Fibroblast of skin of back (primary cell): ENCODE data around the gene ZCCHC7.
A peak's percentile ranks its signal among the peaks of the same experiment; 100 is the strongest.
"Not testable (repeated sequence)": the region's sequence is repeated elsewhere in the genome, so short reads cannot be mapped to it uniquely, and the experiment has no call there.

ENCODE experiments used
- DNase-seq: peaks from one replicate; pipeline ENCODE4 v3.0.0-alpha.2; 2013

Gene ZCCHC7

GRCh38 chr9:37300620-37301019 is 180.2 kb downstream of the ZCCHC7 start:
- peak; percentile 71 for DNase-seq

DNA sequence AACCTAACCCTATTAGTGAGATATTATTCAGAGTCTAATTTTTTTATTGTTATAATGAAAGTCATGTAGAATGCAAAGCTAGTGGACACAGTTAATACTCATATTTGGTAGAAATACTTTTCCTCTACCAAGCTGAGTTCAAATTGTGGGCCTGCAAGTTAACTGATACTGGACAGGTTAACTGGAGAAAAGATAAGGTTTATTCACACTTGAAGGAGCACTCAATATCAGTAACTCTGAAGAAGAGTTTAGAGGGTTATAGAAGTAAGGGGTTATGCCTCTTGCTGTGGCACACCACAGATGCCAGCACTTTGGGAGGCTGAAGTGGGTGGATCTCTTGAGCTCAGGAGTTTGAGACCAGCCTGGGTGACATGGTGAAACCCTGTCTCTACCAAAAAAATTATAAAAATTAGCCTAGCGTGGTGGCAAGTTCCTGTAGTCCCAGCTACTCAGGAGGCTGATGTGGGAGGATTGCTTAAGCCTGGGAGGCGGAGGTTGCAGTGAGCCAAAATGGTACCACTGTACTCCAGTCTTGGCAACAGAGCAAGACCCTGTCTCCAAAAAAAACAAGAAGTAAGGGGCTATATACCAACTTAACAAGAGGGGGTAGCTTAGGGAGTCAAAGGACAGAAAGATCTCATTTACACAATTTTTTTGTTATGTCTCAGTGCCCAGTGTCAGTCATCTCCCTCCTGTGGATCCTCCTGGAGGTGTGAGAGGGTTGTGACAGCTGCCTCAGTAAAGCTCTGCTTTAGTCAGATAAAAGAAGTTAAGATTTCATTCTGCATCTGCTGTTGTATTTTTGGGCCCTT is 180.9 kb downstream of the ZCCHC7 start:
- DNase-seq, result no peak

DNA sequence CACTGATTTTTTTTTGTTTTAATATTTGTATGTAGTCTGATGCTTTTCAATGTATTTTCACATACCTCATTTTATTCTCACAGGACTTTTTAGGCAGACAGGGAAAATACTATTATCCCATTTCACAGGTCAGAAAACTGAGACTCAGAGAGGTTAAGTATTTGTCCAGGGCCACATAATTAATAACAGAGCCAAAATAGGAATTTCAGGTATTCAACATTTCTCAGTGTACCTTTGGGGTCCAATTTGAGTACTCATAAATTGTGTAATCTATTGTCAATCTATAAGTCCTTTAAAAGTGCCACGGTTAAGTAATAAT is 181.4 kb downstream of the ZCCHC7 start:
- DNase-seq, result no peak

DNA sequence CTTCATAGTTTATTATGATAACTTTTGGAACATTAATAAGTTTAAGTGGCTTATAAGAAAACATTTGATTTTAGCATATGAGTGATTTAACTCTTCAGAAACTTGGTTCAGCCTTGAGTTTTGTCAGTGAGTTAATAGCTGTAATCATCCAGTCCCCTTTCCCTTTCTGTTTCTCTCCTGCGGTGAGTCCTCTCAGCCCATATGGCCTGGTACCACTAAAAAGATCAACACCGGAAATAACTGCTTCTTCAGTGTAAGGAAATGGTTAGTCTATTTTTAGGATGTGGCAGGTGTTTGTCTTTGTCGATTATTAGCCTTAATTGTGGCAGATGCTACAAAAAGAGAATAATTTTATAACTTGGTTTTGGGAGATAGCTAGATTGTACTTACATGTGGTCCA is 181.9 kb downstream of the ZCCHC7 start:
- DNase-seq, result peak; percentile 24

DNA sequence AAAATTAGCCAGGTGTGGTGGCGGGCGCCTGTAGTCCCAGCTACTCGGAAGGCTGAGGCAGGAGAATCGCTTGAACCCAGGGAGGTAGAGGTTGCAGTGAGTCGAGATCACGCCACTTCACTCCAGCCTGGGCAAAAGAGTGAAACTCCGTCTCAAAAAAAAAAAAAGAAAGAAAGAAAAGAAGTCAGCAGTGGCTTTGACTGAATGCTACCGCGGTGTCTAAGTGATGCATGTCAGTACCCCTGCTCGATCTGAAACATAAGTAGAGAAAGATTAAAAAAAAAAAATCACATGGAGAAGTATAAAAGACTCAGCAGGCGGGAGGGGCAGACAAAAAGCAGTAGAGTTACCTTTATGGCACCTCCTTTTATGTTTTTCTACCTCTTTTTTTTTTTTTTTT is 182.9 kb downstream of the ZCCHC7 start:
- not testable (repeated sequence) for DNase-seq

GRCh38 chr9:37309136-37309535 is 188.8 kb downstream of the ZCCHC7 start:
- DNase-seq, result no peak

GRCh38 chr9:37311938-37312708 is 191.7 kb downstream of the ZCCHC7 start:
- DNase-seq, result peak; percentile 69

DNA sequence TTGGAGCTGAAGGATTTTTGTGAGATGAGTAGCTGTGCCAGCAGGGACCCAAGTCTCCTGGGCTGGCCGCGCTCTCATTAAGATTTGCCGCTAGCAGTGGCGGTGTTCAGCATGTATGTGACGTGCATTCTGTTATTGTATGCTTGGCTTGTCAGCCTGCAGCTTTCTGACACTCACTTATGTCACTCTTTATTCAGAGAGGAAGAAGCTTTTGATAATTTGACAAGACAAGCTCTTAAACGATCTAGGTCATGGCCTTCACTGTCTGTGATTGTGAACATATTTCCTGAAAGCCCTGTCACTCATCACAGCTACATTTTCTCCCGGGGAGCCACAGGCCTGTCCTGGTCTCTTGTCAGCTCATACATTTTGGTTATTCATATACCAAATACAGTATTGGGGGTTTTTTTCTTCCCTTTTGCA is 203.9 kb downstream of the ZCCHC7 start:
- DNase-seq, result peak; percentile 83

DNA sequence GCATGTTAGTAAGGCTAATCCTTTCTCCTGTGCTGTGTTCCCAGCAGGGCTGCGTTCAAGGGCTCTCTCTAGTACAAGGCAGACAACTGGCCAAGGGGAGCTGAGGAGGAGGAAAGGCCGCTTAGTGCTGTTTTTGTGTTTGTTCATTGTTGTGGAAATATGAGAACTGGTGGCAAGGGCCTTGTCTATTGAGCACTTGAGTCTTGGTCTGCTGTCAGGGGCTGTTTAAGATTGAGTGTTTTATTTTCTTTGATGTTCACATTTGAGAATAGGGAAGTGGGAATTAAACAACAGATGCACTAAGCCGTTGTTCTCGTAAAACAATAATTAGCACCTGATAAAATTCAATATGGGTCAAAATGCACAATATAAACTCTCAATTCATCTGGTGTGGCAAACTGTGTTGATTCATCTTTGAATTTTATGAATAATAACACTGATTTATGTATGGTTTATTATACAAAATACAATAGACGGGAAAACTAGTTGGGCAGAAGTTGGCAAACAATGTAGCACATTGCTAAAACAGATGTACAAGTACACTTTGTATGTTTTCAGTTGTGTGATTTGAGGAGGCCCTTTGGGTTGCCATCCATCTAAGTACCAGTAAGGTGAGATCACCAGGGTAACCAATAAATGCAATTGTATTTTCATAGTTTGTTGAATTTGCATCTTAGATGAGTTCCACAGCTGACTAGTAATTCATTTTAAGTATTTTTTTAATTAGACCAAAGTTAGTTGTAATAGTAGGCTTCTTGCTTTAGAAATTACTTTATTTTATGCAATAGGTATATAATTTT is 204.5 kb downstream of the ZCCHC7 start:
- no peak for DNase-seq

GRCh38 chr9:37325778-37326177 is 205.4 kb downstream of the ZCCHC7 start:
- DNase-seq, result no peak

- no peak for DNase-seq
Observed at GRCh38 chr9:37327553-37327952, 207.2 kb downstream of the ZCCHC7 start.

- DNase-seq, result no peak
Observed at GRCh38 chr9:37328556-37329227, 208.3 kb downstream of the ZCCHC7 start.

DNA sequence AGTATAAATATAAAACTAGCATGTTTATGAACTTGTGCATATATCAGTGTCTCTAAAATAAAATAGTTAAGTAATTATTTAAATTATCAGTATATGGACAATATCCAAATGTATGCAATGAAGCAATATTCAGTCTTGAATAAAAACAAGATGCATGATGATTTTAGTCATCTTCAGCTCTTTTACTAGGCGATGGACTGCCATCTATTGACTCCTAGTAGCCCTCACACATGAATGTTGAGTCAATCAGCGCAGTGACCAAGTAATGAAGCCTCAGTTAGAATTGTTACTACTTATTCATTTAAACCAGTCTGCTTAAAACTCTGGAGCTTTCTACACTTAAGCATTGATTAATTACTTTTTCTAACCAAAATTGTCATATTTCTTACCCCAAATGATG is 209.2 kb downstream of the ZCCHC7 start:
- peak; percentile 54 for DNase-seq

DNA sequence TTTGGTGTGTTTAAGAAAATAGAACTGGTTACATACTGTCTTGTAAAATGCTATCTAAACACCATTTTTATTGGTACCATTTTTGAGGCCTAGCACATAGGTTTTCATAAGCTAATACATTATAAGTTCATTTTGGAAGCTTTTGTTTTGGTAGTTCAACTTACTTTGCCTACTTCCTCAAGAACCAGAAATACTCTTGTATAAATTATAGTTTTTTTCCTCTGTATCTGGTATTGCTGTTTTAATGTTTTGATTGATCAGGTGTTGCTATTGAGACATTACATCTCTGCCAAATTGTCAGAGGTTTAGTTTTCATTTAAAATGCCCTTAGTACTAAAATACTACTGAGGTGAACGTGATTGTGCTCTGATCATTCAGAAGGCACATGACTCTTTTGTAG is 211.5 kb downstream of the ZCCHC7 start:
- no peak for DNase-seq

DNA sequence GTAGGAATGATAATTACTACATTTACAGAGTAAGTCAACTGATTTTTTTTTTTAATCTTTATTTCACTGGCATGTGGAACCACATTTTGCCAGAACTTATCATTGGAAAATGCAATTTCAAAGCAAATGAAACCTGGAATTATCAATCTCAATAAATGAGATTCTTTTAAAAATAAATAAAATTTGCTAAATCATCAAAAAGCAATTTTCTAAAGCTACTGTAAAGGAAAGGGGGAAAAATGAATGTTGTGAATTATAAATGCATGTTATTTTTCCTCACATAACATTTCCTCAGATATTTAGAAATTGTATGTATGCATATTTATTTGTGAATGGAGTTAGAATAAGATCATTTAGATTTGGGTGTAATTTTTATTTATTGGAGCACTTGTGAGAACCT is 212.2 kb downstream of the ZCCHC7 start:
- DNase-seq, result no peak

GRCh38 chr9:37333288-37333687 is 212.9 kb downstream of the ZCCHC7 start:
- DNase-seq, result no peak

- DNase-seq, result no peak
Observed at GRCh38 chr9:37335238-37335637, 214.9 kb downstream of the ZCCHC7 start.

- DNase-seq, result no peak
Observed at GRCh38 chr9:37336150-37336549, 215.8 kb downstream of the ZCCHC7 start.

DNA sequence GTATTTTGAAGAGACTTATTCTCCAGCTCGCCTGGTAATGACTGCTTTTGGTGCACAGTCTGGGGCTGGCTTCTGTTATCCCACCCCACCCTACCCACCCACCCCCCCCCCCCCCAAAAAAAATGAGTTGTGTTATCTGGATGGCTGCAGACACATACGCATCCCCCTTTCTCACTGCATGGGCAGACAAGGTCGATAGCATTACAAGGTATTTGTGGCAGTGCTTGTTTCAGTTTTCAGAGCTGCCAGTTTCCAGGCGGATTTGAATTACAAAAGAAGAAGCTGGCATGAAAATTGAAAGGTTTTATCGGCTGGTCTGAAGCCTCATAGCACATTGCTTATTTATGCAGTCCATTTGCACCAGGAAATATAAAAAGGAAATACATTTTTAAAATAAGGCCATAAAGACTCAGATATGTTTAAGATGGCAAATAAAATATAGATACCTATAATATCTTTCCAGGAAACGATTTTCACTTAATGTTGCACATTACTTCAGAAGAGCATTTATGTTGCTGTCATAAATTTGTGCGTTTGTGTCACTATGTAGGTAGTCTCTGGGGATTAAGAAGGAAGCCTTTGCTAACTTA is 217.0 kb downstream of the ZCCHC7 start:
- no peak for DNase-seq

- no peak for DNase-seq
Observed at GRCh38 chr9:37338218-37338617, 217.8 kb downstream of the ZCCHC7 start.

DNA sequence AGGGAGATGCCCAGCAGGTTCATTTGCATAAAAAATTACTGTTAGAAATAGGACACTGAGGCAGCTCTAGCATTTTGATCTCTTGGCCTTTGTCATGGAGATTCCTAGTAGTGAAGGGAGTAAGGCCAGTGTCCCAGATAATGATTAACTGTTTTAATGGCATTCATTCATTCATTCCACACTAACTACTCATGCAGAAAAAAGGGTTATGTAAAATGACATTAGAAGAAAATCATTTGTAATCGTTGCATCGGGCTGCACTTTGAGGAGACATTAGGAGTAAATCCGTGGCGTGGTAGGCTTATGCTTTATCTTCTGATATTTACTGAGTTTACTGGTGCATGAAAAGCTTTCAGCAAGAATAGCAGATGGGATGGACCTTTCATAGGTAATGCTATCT is 219.5 kb downstream of the ZCCHC7 start:
- no peak for DNase-seq

DNA sequence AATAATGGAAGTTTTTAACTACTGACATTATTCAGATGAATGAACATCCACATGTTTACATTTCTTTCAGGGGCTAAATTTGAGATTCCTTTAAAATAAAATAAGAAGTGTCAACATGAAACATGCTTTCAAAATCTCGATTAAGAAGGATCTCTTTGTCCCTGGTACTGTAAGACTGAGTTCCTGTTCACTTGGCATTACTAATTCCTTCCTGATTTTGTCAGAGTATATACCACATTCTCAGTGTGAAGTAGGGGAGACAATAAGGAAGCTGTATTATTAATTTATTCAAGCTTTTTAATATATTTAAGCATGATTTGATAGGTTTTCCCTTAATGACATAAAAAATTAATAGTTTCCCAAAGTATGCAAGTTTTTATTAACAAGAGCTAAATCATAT is 220.6 kb downstream of the ZCCHC7 start:
- no peak for DNase-seq
